ENCODE data around the gene TSPAN12.

The TSPAN12 gene

GRCh38 chr7:120831260-120831659 lies 26.7 kb downstream of the TSPAN12 start:
- WGBS, 2 donors (ENCODE audit: extremely low coverage in 2 of 2, insufficient read length in 2 of 2, insufficient replicate concordance in 1 of 2) = no CpG with 5 or more reads among the region's 1 CpG

GRCh38 chr7:120829487-120829886 lies 28.5 kb downstream of the TSPAN12 start:
- no peak overlapping the region for H3K4me3 ChIP-seq (ENCODE audit: low read length in 2 of 2)
- H2BK12ac ChIP-seq (ENCODE audit: low read length) = no peak overlapping the region
- no peak overlapping the region for H3K4ac ChIP-seq (ENCODE audit: low read length)
- H3K9ac ChIP-seq (ENCODE audit: low read depth, low read length, poor library complexity) = no peak overlapping the region
- no peak overlapping the region for H3K4me2 ChIP-seq (ENCODE audit: insufficient read depth, low read length, poor library complexity, severe bottlenecking)
- H3K36me3 ChIP-seq (replicated peaks in 1 of 2; ENCODE audit: control insufficient read depth in 2 of 2, insufficient read depth in 2 of 2, low read length in 2 of 2) = peaks cover 3 to 15% of the 10 kb centered on the region in 2 donors
- H3K18ac ChIP-seq (ENCODE audit: low read length) = no peak overlapping the region
- H2AFZ ChIP-seq (ENCODE audit: low read length) = no peak overlapping the region
- peaks cover 0 to 7% of the 10 kb centered on the region in 2 donors for H3K9me3 ChIP-seq (replicated peaks in 1 of 2; ENCODE audit: control insufficient read depth in 2 of 2, insufficient read depth in 1 of 2, low read depth in 1 of 2, low read length in 2 of 2)
- H2BK120ac ChIP-seq (ENCODE audit: low read depth, low read length) = no peak overlapping the region
- no peak overlapping the region for H4K8ac ChIP-seq (ENCODE audit: low read depth, low read length)
- no CpG with 5 or more reads among the region's 2 CpGs for WGBS, 2 donors (ENCODE audit: extremely low coverage in 2 of 2, insufficient read length in 2 of 2, insufficient replicate concordance in 1 of 2)
- no peaks in the 10 kb centered on the region for H3K79me1 ChIP-seq (ENCODE audit: low read depth, low read length)
- no peak overlapping the region for H2BK5ac ChIP-seq (ENCODE audit: low read length)
- no peaks in the 10 kb centered on the region for H3K27me3 ChIP-seq (ENCODE audit: control insufficient read depth in 3 of 3, insufficient read depth in 3 of 3, low read depth in 1 of 3, low read length in 3 of 3)
- no peak overlapping the region for H2AK5ac ChIP-seq (ENCODE audit: low read depth, low read length)
- H3K14ac ChIP-seq (ENCODE audit: low read length) = no peak overlapping the region
- H4K91ac ChIP-seq (ENCODE audit: low read depth, low read length, poor library complexity) = no peak overlapping the region
- H3K4me1 ChIP-seq (ENCODE audit: control insufficient read depth in 2 of 2, insufficient read depth in 1 of 2, low read depth in 1 of 2, low read length in 2 of 2) = no peaks in the 10 kb centered on the region
- H2BK15ac ChIP-seq (ENCODE audit: low read length) = no peak overlapping the region
- DNase-seq (ENCODE audit: low spot score) = no peak
- no peak overlapping the region for H3K23ac ChIP-seq (ENCODE audit: low read depth, low read length, poor library complexity)
- H3K27ac ChIP-seq (replicated peaks; ENCODE audit: low read length) = no peak overlapping the region

More at GRCh38 chr7:120831260-120831659, 26.7 kb downstream of the TSPAN12 start:
- no peak overlapping the region for H2BK120ac ChIP-seq (ENCODE audit: low read depth, low read length)
- no peak overlapping the region for H3K4ac ChIP-seq (ENCODE audit: low read length)
- H3K79me1 ChIP-seq (ENCODE audit: low read depth, low read length) = no peaks in the 10 kb centered on the region
- no peak overlapping the region for H3K23ac ChIP-seq (ENCODE audit: low read depth, low read length, poor library complexity)
- no peak overlapping the region for H3K4me2 ChIP-seq (ENCODE audit: insufficient read depth, low read length, poor library complexity, severe bottlenecking)
- no peak overlapping the region for H3K18ac ChIP-seq (ENCODE audit: low read length)
- no peak overlapping the region for H3K14ac ChIP-seq (ENCODE audit: low read length)
- H4K91ac ChIP-seq (ENCODE audit: low read depth, low read length, poor library complexity) = no peak overlapping the region
- no peak for DNase-seq (ENCODE audit: low spot score)
- no peak overlapping the region for H2AK5ac ChIP-seq (ENCODE audit: low read depth, low read length)
- no peak overlapping the region for H3K27ac ChIP-seq (replicated peaks; ENCODE audit: low read length)
- H2BK12ac ChIP-seq (ENCODE audit: low read length) = no peak overlapping the region
- peaks cover 8 to 27% of the 10 kb centered on the region in 2 donors for H3K36me3 ChIP-seq (replicated peaks in 1 of 2; ENCODE audit: control insufficient read depth in 2 of 2, insufficient read depth in 2 of 2, low read length in 2 of 2)
- H3K27me3 ChIP-seq (ENCODE audit: control insufficient read depth in 3 of 3, insufficient read depth in 3 of 3, low read depth in 1 of 3, low read length in 3 of 3) = no peaks in the 10 kb centered on the region
- no peaks in the 10 kb centered on the region for H3K4me1 ChIP-seq (ENCODE audit: control insufficient read depth in 2 of 2, insufficient read depth in 1 of 2, low read depth in 1 of 2, low read length in 2 of 2)
- H2AFZ ChIP-seq (ENCODE audit: low read length) = no peak overlapping the region
- H3K4me3 ChIP-seq (ENCODE audit: low read length in 2 of 2) = no peak overlapping the region
- H3K9ac ChIP-seq (ENCODE audit: low read depth, low read length, poor library complexity) = no peak overlapping the region
- no peak overlapping the region for H4K8ac ChIP-seq (ENCODE audit: low read depth, low read length)
- H2BK15ac ChIP-seq (ENCODE audit: low read length) = no peak overlapping the region
- peaks cover 0 to 7% of the 10 kb centered on the region in 2 donors for H3K9me3 ChIP-seq (replicated peaks in 1 of 2; ENCODE audit: control insufficient read depth in 2 of 2, insufficient read depth in 1 of 2, low read depth in 1 of 2, low read length in 2 of 2)
- H2BK5ac ChIP-seq (ENCODE audit: low read length) = no peak overlapping the region

GRCh38 chr7:120828528-120828927 lies 29.4 kb downstream of the TSPAN12 start:
- Histone ChIP-seq H2AFZ (ENCODE audit: low read length) (no peak overlapping the region), H3K23ac (ENCODE audit: low read depth, low read length, poor library complexity) (no peak overlapping the region), H3K18ac (ENCODE audit: low read length) (no peak overlapping the region), H4K8ac (ENCODE audit: low read depth, low read length) (no peak overlapping the region), H3K4ac (ENCODE audit: low read length) (no peak overlapping the region), H3K9ac (ENCODE audit: low read depth, low read length, poor library complexity) (no peak overlapping the region), H3K79me1 (ENCODE audit: low read depth, low read length) (no peaks in the 10 kb centered on the region), H2BK5ac (ENCODE audit: low read length) (no peak overlapping the region), H2AK5ac (ENCODE audit: low read depth, low read length) (no peak overlapping the region), H3K4me3 (ENCODE audit: low read length in 2 of 2) (no peak overlapping the region), H3K9me3 (replicated peaks in 1 of 2; ENCODE audit: control insufficient read depth in 2 of 2, insufficient read depth in 1 of 2, low read depth in 1 of 2, low read length in 2 of 2) (peaks cover 0 to 7% of the 10 kb centered on the region in 2 donors), H3K4me1 (ENCODE audit: control insufficient read depth in 2 of 2, insufficient read depth in 1 of 2, low read depth in 1 of 2, low read length in 2 of 2) (no peaks in the 10 kb centered on the region), H3K36me3 (replicated peaks in 1 of 2; ENCODE audit: control insufficient read depth in 2 of 2, insufficient read depth in 2 of 2, low read length in 2 of 2) (peaks cover 3 to 15% of the 10 kb centered on the region in 2 donors), H3K14ac (ENCODE audit: low read length) (no peak overlapping the region), H2BK12ac (ENCODE audit: low read length) (no peak overlapping the region), H2BK120ac (ENCODE audit: low read depth, low read length) (no peak overlapping the region), H4K91ac (ENCODE audit: low read depth, low read length, poor library complexity) (no peak overlapping the region), H3K4me2 (ENCODE audit: insufficient read depth, low read length, poor library complexity, severe bottlenecking) (no peak overlapping the region), H3K27me3 (ENCODE audit: control insufficient read depth in 3 of 3, insufficient read depth in 3 of 3, low read depth in 1 of 3, low read length in 3 of 3) (no peaks in the 10 kb centered on the region), H2BK15ac (ENCODE audit: low read length) (no peak overlapping the region), H3K27ac (replicated peaks; ENCODE audit: low read length) (no peak overlapping the region)
- WGBS, 2 donors (ENCODE audit: extremely low coverage in 2 of 2, insufficient read length in 2 of 2, insufficient replicate concordance in 1 of 2) = no CpG with 5 or more reads among the region's 2 CpGs
- no peak for DNase-seq (ENCODE audit: low spot score)

GRCh38 chr7:120827371-120828118 lies 30.4 kb downstream of the TSPAN12 start:
- DNase-seq (ENCODE audit: low spot score) = no peak
- Histone ChIP-seq H2BK12ac (ENCODE audit: low read length) (no peak overlapping the region), H2AFZ (ENCODE audit: low read length) (no peak overlapping the region), H3K4me1 (ENCODE audit: control insufficient read depth in 2 of 2, insufficient read depth in 1 of 2, low read depth in 1 of 2, low read length in 2 of 2) (no peaks in the 10 kb centered on the region), H3K14ac (ENCODE audit: low read length) (no peak overlapping the region), H3K27me3 (ENCODE audit: control insufficient read depth in 3 of 3, insufficient read depth in 3 of 3, low read depth in 1 of 3, low read length in 3 of 3) (no peaks in the 10 kb centered on the region), H2BK5ac (ENCODE audit: low read length) (no peak overlapping the region), H4K91ac (ENCODE audit: low read depth, low read length, poor library complexity) (no peak overlapping the region), H3K79me1 (ENCODE audit: low read depth, low read length) (no peaks in the 10 kb centered on the region), H3K4me3 (ENCODE audit: low read length in 2 of 2) (no peak overlapping the region), H3K36me3 (replicated peaks in 1 of 2; ENCODE audit: control insufficient read depth in 2 of 2, insufficient read depth in 2 of 2, low read length in 2 of 2) (peaks cover 3 to 17% of the 10 kb centered on the region in 2 donors), H3K18ac (ENCODE audit: low read length) (no peak overlapping the region), H3K9ac (ENCODE audit: low read depth, low read length, poor library complexity) (no peak overlapping the region), H2AK5ac (ENCODE audit: low read depth, low read length) (no peak overlapping the region), H3K9me3 (replicated peaks in 1 of 2; ENCODE audit: control insufficient read depth in 2 of 2, insufficient read depth in 1 of 2, low read depth in 1 of 2, low read length in 2 of 2) (peaks cover 0 to 7% of the 10 kb centered on the region in 2 donors), H2BK15ac (ENCODE audit: low read length) (no peak overlapping the region), H3K27ac (replicated peaks; ENCODE audit: low read length) (no peak overlapping the region), H3K4ac (ENCODE audit: low read length) (no peak overlapping the region), H4K8ac (ENCODE audit: low read depth, low read length) (no peak overlapping the region), H3K23ac (ENCODE audit: low read depth, low read length, poor library complexity) (no peak overlapping the region), H2BK120ac (ENCODE audit: low read depth, low read length) (no peak overlapping the region), H3K4me2 (ENCODE audit: insufficient read depth, low read length, poor library complexity, severe bottlenecking) (no peak overlapping the region)
- no CpG with 5 or more reads among the region's 8 CpGs for WGBS, 2 donors (ENCODE audit: extremely low coverage in 2 of 2, insufficient read length in 2 of 2, insufficient replicate concordance in 1 of 2)
